Coronary artery (tissue), 2 donors: ENCODE measurements around the gene PROZ.
A peak's percentile ranks its signal among the peaks of the same experiment; 100 is the strongest.

ENCODE experiments used
- DNase-seq: peaks from one replicate; pipeline ENCODE4 v3.0.0-alpha.2; 2017; ENCODE audit warnings: low spot score
- H3K27ac ChIP-seq, 2 donors: fragments of 200-600 bp; sonication (generic); one replicate each; pipeline ENCODE4 v1.5.1; 2016 to 2019
- H3K4me3 ChIP-seq: fragments of 200-600 bp; sonication (generic); 2 replicates; pipeline ENCODE4 v1.5.1; 2016; ENCODE audit warnings: mild to moderate bottlenecking, moderate library complexity
- CTCF ChIP-seq: fragments of 200-600 bp; sonication (generic); IDR thresholded peaks from one replicate; pipeline ENCODE4 v1.5.1; 2019; ENCODE audit warnings: antibody characterized with exemption

PROZ gene

GRCh38 chr13:113113846-113114271, 44.6 kb upstream of the PROZ start:
- no peak for TF ChIP-seq CTCF
- Histone ChIP-seq H3K27ac (no peak overlapping the region), H3K4me3 (no peak overlapping the region)
- peak; percentile 41 for DNase-seq

- Histone ChIP-seq H3K4me3 (no peak overlapping the region), H3K27ac (no peak overlapping the region)
- no peak for TF ChIP-seq CTCF
- DNase-seq: peak; percentile 67
Measured at GRCh38 chr13:113114511-113115362, 43.7 kb upstream of the PROZ start.

- no peak for TF ChIP-seq CTCF
- no peak overlapping the region for H3K4me3 ChIP-seq
- peak; percentile 64 for DNase-seq
- H3K27ac ChIP-seq: no peak overlapping the region
Measured at GRCh38 chr13:113115363-113116205, 42.9 kb upstream of the PROZ start.

GRCh38 chr13:113116206-113116800, 42.1 kb upstream of the PROZ start:
- peak; percentile 43 for DNase-seq
- Histone ChIP-seq H3K27ac (no peak overlapping the region), H3K4me3 (no peak overlapping the region)
- TF ChIP-seq CTCF: no peak

GRCh38 chr13:113116871-113117271, 41.6 kb upstream of the PROZ start:
- no peak for TF ChIP-seq CTCF
- H3K27ac ChIP-seq: no peak overlapping the region
- no peak overlapping the region for H3K4me3 ChIP-seq
- DNase-seq: peak; percentile 49

GRCh38 chr13:113117335-113117872, 41.0 kb upstream of the PROZ start:
- no peak for DNase-seq
- Histone ChIP-seq H3K4me3 (no peak overlapping the region), H3K27ac (no peak overlapping the region)
- TF ChIP-seq CTCF: no peak
